HG02973 (cell line): ENCODE results near the gene CADPS2.
"Not testable (repeated sequence)": the region's sequence is repeated elsewhere in the genome, so short reads cannot be mapped to it uniquely, and the experiment has no call there.

Source experiments
- ATAC-seq: cut with Tn5 transposase; IDR thresholded peaks from one replicate; pipeline ENCODE4 v1.9.1; 2021; ENCODE audit warnings: moderate library complexity; ENCODE audit not compliant: unreplicated experiment

The CADPS2 gene

GRCh38 chr7:122677149-122677548 is 209.1 kb downstream of the CADPS2 start:
- ATAC-seq, result no peak

- ATAC-seq, result no peak
Observed at GRCh38 chr7:122676466-122676865, 209.8 kb downstream of the CADPS2 start.

GRCh38 chr7:122675621-122676020 is 210.6 kb downstream of the CADPS2 start:
- no peak for ATAC-seq

GRCh38 chr7:122675011-122675410 is 211.2 kb downstream of the CADPS2 start:
- ATAC-seq, result no peak

GRCh38 chr7:122674502-122674901 is 211.8 kb downstream of the CADPS2 start:
- no peak for ATAC-seq

GRCh38 chr7:122673951-122674350 is 212.3 kb downstream of the CADPS2 start:
- ATAC-seq, result no peak

- ATAC-seq, result no peak
Observed at GRCh38 chr7:122672536-122672935, 213.7 kb downstream of the CADPS2 start.

- ATAC-seq, result no peak
Observed at GRCh38 chr7:122663733-122664132, 222.5 kb downstream of the CADPS2 start.

GRCh38 chr7:122658856-122659255 is 227.4 kb downstream of the CADPS2 start:
- ATAC-seq, result no peak

GRCh38 chr7:122653685-122654084 is 232.6 kb downstream of the CADPS2 start:
- no peak for ATAC-seq

GRCh38 chr7:122652876-122653275 is 233.4 kb downstream of the CADPS2 start:
- ATAC-seq, result no peak

GRCh38 chr7:122651451-122651850 is 234.8 kb downstream of the CADPS2 start:
- ATAC-seq, result no peak

GRCh38 chr7:122643250-122643649 is 243.0 kb downstream of the CADPS2 start:
- ATAC-seq, result no peak

GRCh38 chr7:122638459-122638858 is 247.8 kb downstream of the CADPS2 start:
- no peak for ATAC-seq

- no peak for ATAC-seq
Observed at GRCh38 chr7:122637784-122638183, 248.5 kb downstream of the CADPS2 start.

GRCh38 chr7:122635481-122635880 is 250.8 kb downstream of the CADPS2 start:
- ATAC-seq, result not testable (repeated sequence)

GRCh38 chr7:122633472-122633871 is 252.8 kb downstream of the CADPS2 start:
- no peak for ATAC-seq

GRCh38 chr7:122632238-122632637 is 254.0 kb downstream of the CADPS2 start:
- ATAC-seq, result no peak

- no peak for ATAC-seq
Observed at GRCh38 chr7:122629412-122629953, 256.8 kb downstream of the CADPS2 start.

GRCh38 chr7:122628651-122629411 is 257.4 kb downstream of the CADPS2 start:
- no peak for ATAC-seq

- no peak for ATAC-seq
Observed at GRCh38 chr7:122626785-122627184, 259.5 kb downstream of the CADPS2 start.

GRCh38 chr7:122622682-122623081 is 263.6 kb downstream of the CADPS2 start:
- no peak for ATAC-seq

- no peak for ATAC-seq
Observed at GRCh38 chr7:122619664-122620063, 266.6 kb downstream of the CADPS2 start.
